HCT116 (cell line): ENCODE data around the gene NFKB1. TPM values are rescaled to one million over a fixed set of nuclear protein-coding genes. Genes with fewer than 3 reads are reported as not detected.

ENCODE experiments used
- ATAC-seq: fragments of 200-7000 bp; cut with Tn5 transposase; 2 replicates; pipeline ENCODE4 v1.9.1; 2020; ENCODE audit warnings: mild to moderate bottlenecking, moderate library complexity
- BruUV-seq: library from RNA; stranded (reverse); fragments of 400-500 nt; replicated peaks from 2 replicates; lab custom pipeline; 2021; lab: Mats Ljungman, UMichigan
- CTCF ChIA-PET: fragments of 300-600 bp; sonication (Branson Sonifier 250); formaldehyde crosslinking; loops from one replicate; lab custom pipeline; 2021; ENCODE audit warnings: antibody characterized with exemption; lab: Charles Lee
- POLR2A ChIA-PET: fragments of 300-600, 350-600 bp; sonication (Branson Sonifier 250); formaldehyde crosslinking; loops from one replicate; lab custom pipeline; 2021; ENCODE audit warnings: antibody characterized with exemption; lab: Charles Lee
- RAD21 ChIA-PET, 2 experiments: fragments of 300-600 bp; sonication (Branson Sonifier 250); formaldehyde crosslinking; loops; one replicate each; lab custom pipeline; 2023; ENCODE audit warnings: low total read pairs in 2 of 2; ENCODE audit not compliant: uncharacterized antibody in 2 of 2, unreplicated experiment in 2 of 2, low non-redundant PET in 1 of 2; lab: Charles Lee
- DNase-seq: peaks from one replicate; pipeline ENCODE4 v3.0.0-alpha.2; 2010; ENCODE audit warnings: low read depth, low spot score
- H2AFZ ChIP-seq: fragments of 200-600 bp; shearing (Covaris generic), sonication (generic); 2 replicates; pipeline ENCODE4 v1.6.1; 2017; ENCODE audit warnings: low read depth, mixed run types, mixed read lengths, antibody characterized with exemption, low read length; ENCODE audit not compliant: poor library complexity, severe bottlenecking
- H3K27ac ChIP-seq: 2 replicates; pipeline ENCODE4 v1.5.1; 2012; ENCODE audit warnings: low read depth, low read length
- H3K27me3 ChIP-seq: fragments of 200-600 bp; sonication (generic); 2 replicates; pipeline ENCODE4 v1.6.1; 2016; ENCODE audit warnings: mixed run types, low read length, mixed read lengths; ENCODE audit not compliant: insufficient read depth
- H3K36me3 ChIP-seq, 2 experiments: fragments of 200-500 bp in 1 of 2; fragments of 200-600 bp in 1 of 2; sonication (Bioruptor generic) in 1 of 2; sonication (generic) in 1 of 2; 2 replicates each; pipeline versions ENCODE4 v1.5.1 to v1.6.1; 2014 to 2016; ENCODE audit warnings: low read length in 2 of 2, inconsistent platforms in 1 of 2, mixed read lengths in 1 of 2, mixed run types in 1 of 2; ENCODE audit not compliant: insufficient read depth in 2 of 2, control insufficient read depth in 1 of 2
- H3K4me1 ChIP-seq, 2 experiments: fragments of 200-600 bp in 1 of 2; sonication (generic) in 1 of 2; 2 replicates each; pipeline versions ENCODE4 v1.5.1 to v1.6.1; 2012 to 2017; ENCODE audit warnings: low read length in 2 of 2, inconsistent platforms in 1 of 2, mild to moderate bottlenecking in 1 of 2, mixed read lengths in 1 of 2, mixed run types in 1 of 2, moderate library complexity in 1 of 2; ENCODE audit not compliant: insufficient read depth in 2 of 2, control insufficient read depth in 1 of 2
- H3K4me2 ChIP-seq: fragments of 200-600 bp; sonication (generic); 2 replicates; pipeline ENCODE4 v1.6.1; 2017; ENCODE audit warnings: mixed run types, low read length, mixed read lengths
- H3K4me3 ChIP-seq, 2 experiments: fragments of 200-600 bp in 1 of 2; sonication (generic) in 1 of 2; replicated peaks in 1 of 2; 2 replicates each; pipeline ENCODE4 v1.5.1; 2011 to 2016; ENCODE audit warnings: low read length in 2 of 2, control low read depth in 1 of 2, low read depth in 1 of 2, mild to moderate bottlenecking in 1 of 2, mixed read lengths in 1 of 2, mixed run types in 1 of 2
- H3K79me2 ChIP-seq: fragments of 200-600 bp; sonication (generic); 2 replicates; pipeline ENCODE4 v1.6.1; 2017; ENCODE audit warnings: mild to moderate bottlenecking, mixed run types, low read length, moderate library complexity, mixed read lengths; ENCODE audit not compliant: insufficient read depth
- H3K9ac ChIP-seq: fragments of 200-600 bp; sonication (generic); 2 replicates; pipeline ENCODE4 v1.6.1; 2016; ENCODE audit warnings: low read length, mixed read lengths
- H3K9me2 ChIP-seq: fragments of 200-600 bp; sonication (generic), shearing (Covaris generic); 2 replicates; pipeline ENCODE4 v1.6.1; 2017; ENCODE audit warnings: mixed run types, mild to moderate bottlenecking, moderate library complexity; ENCODE audit not compliant: insufficient read depth
- H3K9me3 ChIP-seq, 2 experiments: fragments of 200-500 bp in 1 of 2; fragments of 200-600 bp in 1 of 2; sonication (Bioruptor generic) in 1 of 2; sonication (generic) in 1 of 2; 2 replicates each; pipeline ENCODE4 v1.6.1; 2014 to 2017; ENCODE audit warnings: low read length in 2 of 2, mixed read lengths in 2 of 2, inconsistent platforms in 1 of 2, low read depth in 1 of 2, mild to moderate bottlenecking in 1 of 2, mixed run types in 1 of 2, moderate library complexity in 1 of 2; ENCODE audit not compliant: control insufficient read depth in 1 of 2, insufficient read depth in 1 of 2
- H4K20me1 ChIP-seq: fragments of 200-600 bp; sonication (generic), shearing (Covaris generic); 2 replicates; pipeline ENCODE4 v1.6.1; 2017; ENCODE audit warnings: mixed run types, mild to moderate bottlenecking, moderate library complexity; ENCODE audit not compliant: insufficient read depth
- CTCF ChIP-seq, 3 experiments: fragments of 200-600 bp in 1 of 3; sonication (generic) in 1 of 3; IDR thresholded peaks in 2 of 3; conservative IDR thresholded peaks in 1 of 3; 2 replicates each; pipeline ENCODE4 v1.5.1; 2012 to 2017; ENCODE audit warnings: low read depth in 2 of 3, low read length in 2 of 3, antibody characterized with exemption in 1 of 3, borderline replicate concordance in 1 of 3, control low read depth in 1 of 3, mild to moderate bottlenecking in 1 of 3, mixed read lengths in 1 of 3, mixed run types in 1 of 3, moderate library complexity in 1 of 3; ENCODE audit not compliant: insufficient read depth in 1 of 3
- EGR1 ChIP-seq: IDR thresholded peaks from 2 replicates; pipeline ENCODE4 v1.6.1; 2012; ENCODE audit warnings: low read depth
- ELF1 ChIP-seq: IDR thresholded peaks from 2 replicates; pipeline ENCODE4 v1.6.1; 2012; ENCODE audit warnings: low read depth, borderline replicate concordance
- EZH2phosphoT487 ChIP-seq: fragments of 200-600 bp; IDR thresholded peaks from 2 replicates; pipeline ENCODE4 v1.6.1; 2018; ENCODE audit warnings: antibody characterized with exemption, borderline replicate concordance
- FOSL1 ChIP-seq: IDR thresholded peaks from 2 replicates; pipeline ENCODE4 v1.6.1; 2012; ENCODE audit warnings: low read depth
- JUND ChIP-seq: IDR thresholded peaks from 2 replicates; pipeline ENCODE4 v1.6.1; 2012
- REST ChIP-seq: IDR thresholded peaks from 2 replicates; pipeline ENCODE4 v1.6.1; 2012; ENCODE audit warnings: low read depth
- SIN3A ChIP-seq: IDR thresholded peaks from 2 replicates; pipeline ENCODE4 v1.6.1; 2012; ENCODE audit warnings: low read depth
- SRF ChIP-seq: IDR thresholded peaks from 2 replicates; pipeline ENCODE4 v1.6.1; 2012; ENCODE audit warnings: low read depth
- ZBTB33 ChIP-seq: IDR thresholded peaks from 2 replicates; pipeline ENCODE4 v1.6.1; 2011; ENCODE audit warnings: mild to moderate bottlenecking, low read length, moderate library complexity; ENCODE audit not compliant: insufficient replicate concordance; ENCODE audit errors: extremely low read depth
- ZNF274 ChIP-seq: fragments of 200-500 bp; sonication (Bioruptor generic); IDR thresholded peaks from 2 replicates; pipeline ENCODE4 v1.6.1; 2014; ENCODE audit warnings: mild to moderate bottlenecking, low read depth, low read length, inconsistent platforms
- intact Hi-C: fragments of 100-400 bp; cut with micrococcal nuclease; formaldehyde crosslinking; loops from 2 replicates; pipeline ENCODE4 v1.10.0; 2022
- total RNA-seq: library from RNA; stranded (reverse); gene quantifications from one replicate; pipeline ENCODE4 v1.2.1, GENCODE V29; 2021; ENCODE audit not compliant: unreplicated experiment

The NFKB1 gene
- total RNA-seq, 1 experiment from 2014 or later: 29.4 TPM

- Histone ChIP-seq H3K9me3 (no peaks in the 10 kb centered on the region), H3K4me1 (no peaks in the 10 kb centered on the region), H3K36me3 (peaks cover 2 to 12% of the 10 kb centered on the region in 2 experiments; a peak in 3 of 4 replicates), H3K9me2 (no peaks in the 10 kb centered on the region), H3K4me2 (no peak overlapping the region), H3K27me3 (no peaks in the 10 kb centered on the region), H3K9ac (no peak overlapping the region), H3K27ac (no peak overlapping the region), H3K4me3 (no peak overlapping the region), H4K20me1 (0 out of 2 replicates have a peak, but pooled peaks cover 2% of the 10 kb centered on the region)
- intact Hi-C loops: no loop called here
- POLR2A ChIA-PET: no interaction called here
- no peak for ATAC-seq
- RAD21 ChIA-PET: no interaction called here
- CTCF ChIA-PET: no interaction called here
- TF ChIP-seq EZH2phosphoT487 (no peak), REST (no peak), ZBTB33 (no peak), CTCF (IDR thresholded peaks at IDR 0.05 in 2 of 3, conservative IDR thresholded peaks at IDR 0.05 in 1 of 3; ENCODE audit: borderline replicate concordance in 1 of 3, insufficient read depth in 1 of 3, low read depth in 2 of 3, low read length in 2 of 3) (no peak), JUND (no peak), SRF (no peak), EGR1 (no peak), FOSL1 (no peak), ZNF274 (no peak), ELF1 (no peak), SIN3A (no peak)
- TF ChIP-seq, all 23 proteins: peak for 0
- no peak for DNase-seq
- no peak overlapping the region for H2AFZ ChIP-seq
- H3K79me2 ChIP-seq: no peaks in the 10 kb centered on the region
- BruUV-seq: no TSS peak
These were observed 97.1 kb downstream of the NFKB1 start for GRCh38 chr4:102598086-102598761.
